Stimulated activated CD4-positive, alpha-beta T cell treated with anti-CD3 and anti-CD28 coated beads, TNF-alpha, amount 100 ng/mL, for 4 hours (primary cell): ENCODE measurements around the gene COX7A2L.
"Not testable (repeated sequence)": the region's sequence is repeated elsewhere in the genome, so short reads cannot be mapped to it uniquely, and the experiment has no call there.

Experiments used
- DNase-seq, 3 experiments: peaks; one replicate each; pipeline ENCODE4 v3.0.0-alpha.2; 2020; ENCODE audit warnings: low read depth in 3 of 3

Gene COX7A2L

GRCh38 chr2:42339191-42339912, 21.7 kb downstream of the COX7A2L start:
- DNase-seq, result no peak

GRCh38 chr2:42338567-42339190, 22.3 kb downstream of the COX7A2L start:
- DNase-seq, result no peak

- DNase-seq, result no peak
Measured at GRCh38 chr2:42337846-42338566, 23.0 kb downstream of the COX7A2L start.

- no peak for DNase-seq
Measured at GRCh38 chr2:42337356-42337820, 23.6 kb downstream of the COX7A2L start.

- DNase-seq, result no peak
Measured at GRCh38 chr2:42336361-42336965, 24.6 kb downstream of the COX7A2L start.

- no peak for DNase-seq
Measured at GRCh38 chr2:42335514-42336104, 25.4 kb downstream of the COX7A2L start.

GRCh38 chr2:42334865-42335264, 26.2 kb downstream of the COX7A2L start:
- DNase-seq, result not testable (repeated sequence)

- DNase-seq, result no peak
Measured at GRCh38 chr2:42334220-42334619, 26.8 kb downstream of the COX7A2L start.

GRCh38 chr2:42333579-42333978, 27.4 kb downstream of the COX7A2L start:
- DNase-seq, result no peak

- no peak for DNase-seq
Measured at GRCh38 chr2:42332575-42332974, 28.4 kb downstream of the COX7A2L start.

- no peak for DNase-seq
Measured at GRCh38 chr2:42331569-42332284, 29.3 kb downstream of the COX7A2L start.

GRCh38 chr2:42329736-42330135, 31.3 kb downstream of the COX7A2L start:
- DNase-seq, result no peak

GRCh38 chr2:42328923-42329322, 32.1 kb downstream of the COX7A2L start:
- DNase-seq, result no peak

GRCh38 chr2:42328148-42328833, 32.7 kb downstream of the COX7A2L start:
- DNase-seq, result no peak

- DNase-seq, result no peak
Measured at GRCh38 chr2:42327125-42327524, 33.9 kb downstream of the COX7A2L start.

GRCh38 chr2:42325609-42326008, 35.4 kb downstream of the COX7A2L start:
- no peak for DNase-seq

- DNase-seq, result no peak
Measured at GRCh38 chr2:42324949-42325348, 36.1 kb downstream of the COX7A2L start.

- DNase-seq, result no peak
Measured at GRCh38 chr2:42324244-42324643, 36.8 kb downstream of the COX7A2L start.

- DNase-seq, result no peak
Measured at GRCh38 chr2:42321452-42322064, 39.5 kb downstream of the COX7A2L start.

- DNase-seq, result no peak
Measured at GRCh38 chr2:42319265-42319664, 41.8 kb downstream of the COX7A2L start.
